ENCODE measurements around the gene AMIGO3. TPM values are rescaled to one million over a fixed set of nuclear protein-coding genes. Genes with fewer than 3 reads are reported as not detected.

The AMIGO3 gene
- total and polyA plus RNA-seq, 2 donors (not counting 1 experiment from before 2014, with no cell fraction given) = 11.1 TPM; not detected in 1

DNA sequence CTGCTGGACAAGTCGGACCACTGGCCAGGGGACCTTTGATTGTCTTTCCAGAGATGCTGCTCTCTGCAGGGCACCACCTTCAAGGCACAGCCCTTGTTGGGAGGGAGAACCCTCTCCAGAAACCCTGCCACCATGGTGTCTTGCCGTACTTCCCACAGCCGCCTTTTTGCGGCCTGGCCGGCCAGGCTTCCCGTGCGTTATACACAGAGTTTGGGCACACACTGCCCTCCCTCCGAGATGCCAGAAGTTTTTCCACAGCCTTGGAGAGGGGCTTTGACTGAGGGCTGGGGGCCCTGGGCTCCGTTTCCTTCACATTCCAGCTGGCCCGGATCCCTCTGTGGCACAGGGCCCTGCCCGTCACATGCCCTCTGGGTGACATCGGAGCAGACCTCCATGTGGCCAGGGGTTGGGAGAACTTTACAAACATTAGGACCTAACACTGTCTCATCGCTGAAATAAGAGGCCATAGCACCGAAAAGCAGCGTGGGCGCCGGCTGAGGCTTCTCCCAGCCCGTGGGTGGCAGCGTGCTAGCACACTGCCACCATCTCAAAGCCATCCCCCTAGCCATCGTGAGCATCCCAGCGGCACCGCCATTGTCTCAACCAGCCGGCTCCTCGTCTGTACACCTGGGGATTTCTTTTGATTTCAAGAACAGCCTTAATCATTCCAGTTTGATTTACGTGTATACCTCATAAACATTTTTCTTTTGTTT, 51.6 kb downstream of the AMIGO3 start:
- ATAC-seq (ENCODE audit: low read depth) = no peak
- Histone ChIP-seq H3K9me3 (ENCODE audit: control extremely low read depth in 1 of 3, control insufficient read depth in 2 of 3, insufficient read depth in 1 of 3, low read length in 2 of 3) (no peaks in the 10 kb centered on the region), H3K27ac (ENCODE audit: low read length in 2 of 2) (no peak overlapping the region), H3K4me1 (ENCODE audit: control insufficient read depth in 2 of 2, insufficient read depth in 2 of 2, low read length in 2 of 2) (no peaks in the 10 kb centered on the region), H3K36me3 (replicated peaks in 1 of 2; ENCODE audit: control extremely low read depth in 1 of 2, control insufficient read depth in 1 of 2, extremely low read depth in 1 of 2, insufficient read depth in 2 of 2, low read length in 1 of 2) (no peaks in the 10 kb centered on the region), H3K79me2 (ENCODE audit: control insufficient read depth, insufficient read depth, low read length) (no peaks in the 10 kb centered on the region), H4K20me1 (ENCODE audit: control insufficient read depth, insufficient read depth, low read length, poor library complexity, severe bottlenecking) (no peaks in the 10 kb centered on the region), H3K4me3 (ENCODE audit: control extremely low read depth in 1 of 5, extremely low read depth in 1 of 5, insufficient read depth in 1 of 5, low read depth in 2 of 5, low read length in 4 of 5) (no peak overlapping the region), H3K4me2 (replicated peaks; ENCODE audit: low read depth, low read length, poor library complexity, severe bottlenecking) (no peak overlapping the region), H3K9ac (ENCODE audit: low read length) (no peak overlapping the region), H3K27me3 (replicated peaks in 1 of 4; ENCODE audit: control extremely low read depth in 1 of 4, control insufficient read depth in 3 of 4, insufficient read depth in 4 of 4, low read length in 3 of 4) (no peaks in the 10 kb centered on the region), H2AFZ (ENCODE audit: insufficient read depth, low read depth, low read length, poor library complexity, severe bottlenecking) (no peak overlapping the region)
- 87% methylated on average over 23 of the region's 25 CpGs for WGBS (ENCODE audit: insufficient coverage)
- Mint-ChIP-seq H3K9me3 (ENCODE audit: insufficient read depth) (no peaks in the 10 kb centered on the region), H3K4me1 (peaks cover 6% of the 10 kb centered on the region), H3K4me3 (no peak overlapping the region), H3K27ac (no peak overlapping the region), H3K27me3 (peaks cover 3% of the 10 kb centered on the region)
- no peak for TF ChIP-seq EZH2 (IDR thresholded peaks at IDR 0.05; ENCODE audit: borderline replicate concordance, insufficient read depth, low read depth, low read length, poor library complexity, severe bottlenecking)
- no peak for TF ChIP-seq CTCF (IDR thresholded peaks at IDR 0.05)
- intact Hi-C loops (cut with micrococcal nuclease) = no loop called here
- CTCF ChIA-PET = no interaction called here
- no peak for DNase-seq
- POLR2A ChIA-PET = no interaction called here

Small RNA genes within 50 kb of the gene (small RNA-seq; reads per million reads assigned to genes)
- not detected for gene AMIGO3 (ENCODE audit: insufficient read length, low read depth, low replicate concordance)
- gene COX6CP14 (ENCODE audit: insufficient read length, low read depth, low replicate concordance) = not detected

Other genes with a start within 250 kb of the AMIGO3 start
- gene DAG1, start 249.4 kb downstream of the AMIGO3 start, total RNA-seq = 27.2 and 27.3 TPM in 2 replicates
- 9.6 and 11.2 TPM in 2 replicates for gene DAG1, start 249.4 kb downstream of the AMIGO3 start, polyA plus RNA-seq
- 0.20 and 0.24 TPM in 2 replicates for gene BSN, start 165.2 kb downstream of the AMIGO3 start, total RNA-seq
- gene BSN, start 165.2 kb downstream of the AMIGO3 start, polyA plus RNA-seq = 0.03 TPM in 2 replicates
- 87.5 and 96.2 TPM in 2 replicates for gene APEH, start 45.3 kb downstream of the AMIGO3 start, total RNA-seq
- 60.1 and 79.4 TPM in 2 replicates for gene APEH, start 45.3 kb downstream of the AMIGO3 start, polyA plus RNA-seq
- 14.5 and 15.7 TPM in 2 replicates for gene MST1, start 30.2 kb downstream of the AMIGO3 start, total RNA-seq
- 26.4 and 32.1 TPM in 2 replicates for gene MST1, start 30.2 kb downstream of the AMIGO3 start, polyA plus RNA-seq
- 53.2 and 69.0 TPM in 2 replicates for gene RNF123, start 30.1 kb downstream of the AMIGO3 start, total RNA-seq
- 51.8 and 55.6 TPM in 2 replicates for gene RNF123, start 30.1 kb downstream of the AMIGO3 start, polyA plus RNA-seq
- 30.0 and 31.4 TPM in 2 replicates for gene GMPPB, start 4.3 kb upstream of the AMIGO3 start, total RNA-seq
- 32.5 and 54.4 TPM in 2 replicates for gene GMPPB, start 4.3 kb upstream of the AMIGO3 start, polyA plus RNA-seq
- gene IP6K1, start 66.9 kb upstream of the AMIGO3 start, total RNA-seq = 73.1 and 77.8 TPM in 2 replicates
- 27.8 and 29.3 TPM in 2 replicates for gene IP6K1, start 66.9 kb upstream of the AMIGO3 start, polyA plus RNA-seq
- gene CDHR4, start 80.2 kb upstream of the AMIGO3 start, total RNA-seq = 0.29 and 0.32 TPM in 2 replicates
- gene CDHR4, start 80.2 kb upstream of the AMIGO3 start, polyA plus RNA-seq = 0.18 and 0.33 TPM in 2 replicates
- gene INKA1, start 83.6 kb upstream of the AMIGO3 start, total RNA-seq = 25.8 and 28.2 TPM in 2 replicates
- 15.5 and 24.0 TPM in 2 replicates for gene INKA1, start 83.6 kb upstream of the AMIGO3 start, polyA plus RNA-seq
- gene UBA7, start 94.3 kb upstream of the AMIGO3 start, total RNA-seq = 418 and 436 TPM in 2 replicates
- gene UBA7, start 94.3 kb upstream of the AMIGO3 start, polyA plus RNA-seq = 772 and 943 TPM in 2 replicates
- 8.7 and 9.9 TPM in 2 replicates for gene TRAIP, start 136.9 kb upstream of the AMIGO3 start, total RNA-seq
- 5.0 and 5.7 TPM in 2 replicates for gene TRAIP, start 136.9 kb upstream of the AMIGO3 start, polyA plus RNA-seq
- gene CAMKV, start 150.2 kb upstream of the AMIGO3 start, total RNA-seq = not detected in 2 replicates
- not detected in 2 replicates for gene CAMKV, start 150.2 kb upstream of the AMIGO3 start, polyA plus RNA-seq
- 2.4 and 2.8 TPM in 2 replicates for gene MST1R, start 184.2 kb upstream of the AMIGO3 start, total RNA-seq
- 0.92 and 1.7 TPM in 2 replicates for gene MST1R, start 184.2 kb upstream of the AMIGO3 start, polyA plus RNA-seq
- gene MON1A, start 210.1 kb upstream of the AMIGO3 start, total RNA-seq = 5.6 and 6.6 TPM in 2 replicates
- 4.3 and 8.9 TPM in 2 replicates for gene MON1A, start 210.1 kb upstream of the AMIGO3 start, polyA plus RNA-seq
- 285 and 300 TPM in 2 replicates for gene RBM6, start 220.5 kb upstream of the AMIGO3 start, total RNA-seq
- 221 and 223 TPM in 2 replicates for gene RBM6, start 220.5 kb upstream of the AMIGO3 start, polyA plus RNA-seq

Measured in B cell (primary cell).